A549 (cell line): ENCODE measurements around the gene AKIRIN2. TPM values are rescaled to one million over a fixed set of nuclear protein-coding genes. Genes with fewer than 3 reads are reported as not detected.
A peak's percentile ranks its signal among the peaks of the same experiment; 100 is the strongest.

Source experiments
- ATAC-seq, 2 experiments: fragments of 200-7000 bp in 1 of 2; fragments of >200 bp in 1 of 2; cut with Nextera tagmentation in 1 of 2; cut with Tn5 transposase in 1 of 2; 3 replicates each; pipeline versions ENCODE4 v1.8.0 to v1.9.1; 2018 to 2020; ENCODE audit warnings: mild to moderate bottlenecking in 1 of 2, moderate library complexity in 1 of 2
- CTCF ChIA-PET: fragments of 300-600 bp; sonication (Branson Sonifier 250); formaldehyde crosslinking; extraction: SDS; loops from one replicate; lab custom pipeline; 2021; ENCODE audit warnings: antibody characterized with exemption, inconsistent platforms; lab: Yijun Ruan, JAX
- POLR2A ChIA-PET: fragments of 350-600 bp; formaldehyde crosslinking; extraction: SDS; loops from one replicate; lab custom pipeline; 2021; ENCODE audit warnings: antibody characterized with exemption, inconsistent platforms; lab: Yijun Ruan, JAX
- DNase-seq, 2 experiments: peaks; one replicate each; pipeline versions ENCODE4 v3.0.0 to v3.0.0-alpha.2; 2011 to 2016; ENCODE audit warnings: low read depth in 1 of 2, low spot score in 1 of 2
- FAIRE-seq: peaks from 2 replicates; lab custom pipeline; 2011; peaks lifted over from hg19 to GRCh38; lab: Jason Lieb, UNC
- H3K27ac ChIP-seq, 2 experiments: fragments of >200 bp; sonication (Bioruptor Twin); formaldehyde crosslinking; 3 replicates each; pipeline ENCODE4 v1.5.1; 2016 to 2017
- H3K4me1 ChIP-seq: fragments of >200 bp; sonication (Bioruptor Twin); formaldehyde crosslinking; 3 replicates; pipeline ENCODE4 v1.6.1; 2016
- H3K4me2 ChIP-seq: fragments of >200 bp; sonication (Bioruptor Twin); formaldehyde crosslinking; 3 replicates; pipeline ENCODE4 v1.6.1; 2016
- H3K4me3 ChIP-seq: fragments of >200 bp; sonication (Bioruptor Twin); formaldehyde crosslinking; 3 replicates; pipeline ENCODE4 v1.5.1; 2016
- H3K9me3 ChIP-seq: fragments of >200 bp; sonication (Bioruptor Twin); formaldehyde crosslinking; 3 replicates; pipeline ENCODE4 v1.6.1; 2016
- CEBPB ChIP-seq, 2 experiments: fragments of >200 bp in 1 of 2; sonication (Bioruptor Twin) in 1 of 2; formaldehyde crosslinking in 1 of 2; IDR thresholded peaks; 2 replicates each; pipeline ENCODE4 v1.6.1; 2012 to 2016
- CHD4 ChIP-seq: fragments of 200-600 bp; sonication (generic); IDR thresholded peaks from 2 replicates; pipeline ENCODE4 v1.6.1; 2016; ENCODE audit warnings: antibody characterized with exemption, mild to moderate bottlenecking, borderline replicate concordance
- EHMT2 ChIP-seq: fragments of 200-600 bp; sonication (generic); IDR thresholded peaks from 2 replicates; pipeline ENCODE4 v1.6.1; 2016; ENCODE audit warnings: antibody characterized with exemption, low read depth, mild to moderate bottlenecking, moderate library complexity
- ESRRA ChIP-seq: fragments of 150-350 bp; IDR thresholded peaks from 2 replicates; pipeline ENCODE4 v1.6.1; 2014; ENCODE audit warnings: mild to moderate bottlenecking, low read length, borderline replicate concordance
- FOSL2 ChIP-seq, 2 experiments: fragments of 450-650 bp in 1 of 2; fragments of >200 bp in 1 of 2; sonication (Bioruptor Twin) in 1 of 2; formaldehyde crosslinking; IDR thresholded peaks; 2 replicates each; pipeline versions ENCODE4 v1.5.0 to v1.6.1; 2016 to 2020; ENCODE audit warnings: mild to moderate bottlenecking in 1 of 2, moderate library complexity in 1 of 2
- HDAC2 ChIP-seq: fragments of 200-600 bp; sonication (generic); IDR thresholded peaks from 2 replicates; pipeline ENCODE4 v1.6.1; 2016
- HOXB13 ChIP-seq: fragments of 250-450 bp; sonication (Bioruptor Pico); IDR thresholded peaks from 2 replicates; pipeline ENCODE4 v1.5.0; 2020; ENCODE audit warnings: low read depth, mild to moderate bottlenecking, moderate library complexity
- HOXB5 ChIP-seq: fragments of 250-450 bp; sonication (Bioruptor Pico); IDR thresholded peaks from 2 replicates; pipeline ENCODE4 v1.5.0; 2020; ENCODE audit warnings: mild to moderate bottlenecking, moderate library complexity
- JUN ChIP-seq, 2 experiments: fragments of >200 bp; sonication (Bioruptor Twin); formaldehyde crosslinking; IDR thresholded peaks; 2 replicates in 1 of 2; 3 replicates in 1 of 2; pipeline ENCODE4 v1.6.1; 2016 to 2017
- JUNB ChIP-seq: fragments of >200 bp; sonication (Bioruptor Twin); formaldehyde crosslinking; IDR thresholded peaks from 2 replicates; pipeline ENCODE4 v1.6.1; 2016
- KDM5A ChIP-seq: fragments of 200-600 bp; sonication (generic); IDR thresholded peaks from 2 replicates; pipeline ENCODE4 v1.6.1; 2016; ENCODE audit warnings: antibody characterized with exemption, mild to moderate bottlenecking
- MAFK ChIP-seq: fragments of 450-650 bp; IDR thresholded peaks from 2 replicates; pipeline ENCODE4 v1.6.1; 2014; ENCODE audit not compliant: partially characterized antibody
- MAZ ChIP-seq: fragments of 150-350 bp; IDR thresholded peaks from 2 replicates; pipeline ENCODE4 v1.6.1; 2014; ENCODE audit warnings: antibody characterized with exemption, low read depth, low read length, borderline replicate concordance
- MYC ChIP-seq: IDR thresholded peaks from 2 replicates; pipeline ENCODE4 v1.6.1; 2012; ENCODE audit warnings: mild to moderate bottlenecking, inconsistent platforms, low read length, improper control_type of control experiment, borderline replicate concordance
- NFE2L2 ChIP-seq: fragments of 150-350 bp; conservative IDR thresholded peaks from 2 replicates; pipeline ENCODE4 v1.6.1; 2014; ENCODE audit warnings: low read length
- NPAS2 ChIP-seq: fragments of 250-450 bp; sonication (Bioruptor Pico); IDR thresholded peaks from 2 replicates; pipeline ENCODE4 v1.8.0; 2022; ENCODE audit warnings: mild to moderate bottlenecking, moderate library complexity, borderline replicate concordance
- PHF8 ChIP-seq: fragments of 200-600 bp; sonication (generic); IDR thresholded peaks from 2 replicates; pipeline ENCODE4 v1.6.1; 2016; ENCODE audit warnings: low read depth, mild to moderate bottlenecking, antibody characterized with exemption, moderate library complexity, borderline replicate concordance
- RCOR1 ChIP-seq: fragments of 150-350 bp; IDR thresholded peaks from 2 replicates; pipeline ENCODE4 v1.6.1; 2014; ENCODE audit warnings: antibody characterized with exemption, low read length, low read depth
- RNF2 ChIP-seq: fragments of 200-600 bp; sonication (generic); IDR thresholded peaks from 2 replicates; pipeline ENCODE4 v1.6.1; 2016; ENCODE audit warnings: low read depth, mild to moderate bottlenecking, antibody characterized with exemption, moderate library complexity, borderline replicate concordance
- ZC3H11A ChIP-seq: fragments of 450-650 bp; IDR thresholded peaks from 2 replicates; pipeline ENCODE4 v1.6.1; 2014; ENCODE audit warnings: antibody characterized with exemption, mild to moderate bottlenecking
- ZFP36 ChIP-seq: fragments of 450-650 bp; IDR thresholded peaks from 2 replicates; pipeline ENCODE4 v1.6.1; 2014; ENCODE audit warnings: borderline replicate concordance; ENCODE audit not compliant: partially characterized antibody
- ZNF302 ChIP-seq: fragments of 250-450 bp; sonication (Bioruptor Pico); IDR thresholded peaks from 2 replicates; pipeline ENCODE4 v1.9.0; 2021; ENCODE audit warnings: inconsistent platforms, mild to moderate bottlenecking, moderate library complexity
- WGBS: methylation state at CpG from one replicate; pipeline ENCODE4 v1.1.6; 2017; ENCODE audit errors: missing lambda C conversion rate; 5-methylcytosine and 5-hydroxymethylcytosine counted together
- polyA plus RNA-seq, 4 experiments: library from polyadenylated mRNA; depleted of rRNA in 3 of 4; stranded (reverse); fragments of >200 nt; fragmentation: RNase III in 1 of 4; extraction: RNeasy Plus Mini Kit Qiagen cat#74134 plus additional on column Dnase treatment in 1 of 4; gene quantifications; 2 replicates in 3 of 4; 3 replicates in 1 of 4; pipeline ENCODE4 v1.2.3, GENCODE V29; 2011 to 2017
- TF ChIP-seq, protein P1 (sequence below): fragments of >200 bp; sonication (Bioruptor Twin); formaldehyde crosslinking; IDR thresholded peaks from 3 replicates; pipeline ENCODE4 v1.6.1; 2016
- TF ChIP-seq, protein P2 (sequence below): fragments of 450-650 bp; IDR thresholded peaks from 2 replicates; pipeline ENCODE4 v1.6.1; 2014; ENCODE audit warnings: antibody characterized with exemption
- TF ChIP-seq, protein P3 (sequence below): fragments of 200-600 bp; sonication (generic); IDR thresholded peaks from 2 replicates; pipeline ENCODE4 v1.6.1; 2016; ENCODE audit warnings: antibody characterized with exemption, mild to moderate bottlenecking, moderate library complexity

The AKIRIN2 gene
- polyA plus RNA-seq, 2 of the 4 experiments (the other 2 are of a cell fraction), result 23.7 to 40.1 TPM

DNA sequence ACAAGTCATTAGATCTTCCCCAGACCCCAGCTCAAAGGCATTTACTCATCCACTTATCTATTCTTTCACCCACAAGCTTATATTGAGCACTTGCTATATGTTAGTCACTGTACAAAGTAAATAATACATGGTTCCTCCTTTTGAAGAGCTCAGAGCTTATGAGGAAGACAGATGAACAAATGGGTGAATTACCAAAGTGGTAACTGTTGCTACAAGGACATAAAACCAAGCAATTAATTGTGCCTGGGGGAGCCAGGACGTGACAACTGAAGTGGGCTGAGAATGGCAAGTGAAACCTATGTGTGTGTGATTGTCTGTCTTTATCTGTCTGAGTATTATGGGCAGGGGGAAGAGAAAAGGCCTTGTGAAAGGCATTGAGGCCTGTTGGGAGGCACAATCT is 45.6 kb upstream of the AKIRIN2 start:
- no peak for TF ChIP-seq MYC
- TF ChIP-seq ZFP36, result no peak
- TF ChIP-seq RNF2, result no peak
- no peak for TF ChIP-seq CEBPB (IDR thresholded peaks at IDR 0.05)
- TF ChIP-seq MAZ, result no peak
- no peak for TF ChIP-seq ESRRA
- TF ChIP-seq, protein P1, sequence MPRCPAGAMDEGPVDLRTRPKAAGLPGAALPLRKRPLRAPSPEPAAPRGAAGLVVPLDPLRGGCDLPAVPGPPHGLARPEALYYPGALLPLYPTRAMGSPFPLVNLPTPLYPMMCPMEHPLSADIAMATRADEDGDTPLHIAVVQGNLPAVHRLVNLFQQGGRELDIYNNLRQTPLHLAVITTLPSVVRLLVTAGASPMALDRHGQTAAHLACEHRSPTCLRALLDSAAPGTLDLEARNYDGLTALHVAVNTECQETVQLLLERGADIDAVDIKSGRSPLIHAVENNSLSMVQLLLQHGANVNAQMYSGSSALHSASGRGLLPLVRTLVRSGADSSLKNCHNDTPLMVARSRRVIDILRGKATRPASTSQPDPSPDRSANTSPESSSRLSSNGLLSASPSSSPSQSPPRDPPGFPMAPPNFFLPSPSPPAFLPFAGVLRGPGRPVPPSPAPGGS, result no peak
- no peak for TF ChIP-seq CHD4
- TF ChIP-seq FOSL2 (IDR thresholded peaks at IDR 0.05), result no peak
- no peak for TF ChIP-seq FOSL2 (CRISPR knock-in tag; IDR thresholded peaks at IDR 0.05)
- no peak for TF ChIP-seq ZC3H11A
- TF ChIP-seq, protein P2, sequence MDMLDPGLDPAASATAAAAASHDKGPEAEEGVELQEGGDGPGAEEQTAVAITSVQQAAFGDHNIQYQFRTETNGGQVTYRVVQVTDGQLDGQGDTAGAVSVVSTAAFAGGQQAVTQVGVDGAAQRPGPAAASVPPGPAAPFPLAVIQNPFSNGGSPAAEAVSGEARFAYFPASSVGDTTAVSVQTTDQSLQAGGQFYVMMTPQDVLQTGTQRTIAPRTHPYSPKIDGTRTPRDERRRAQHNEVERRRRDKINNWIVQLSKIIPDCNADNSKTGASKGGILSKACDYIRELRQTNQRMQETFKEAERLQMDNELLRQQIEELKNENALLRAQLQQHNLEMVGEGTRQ, result no peak
- no peaks in the 10 kb centered on the region for H3K9me3 ChIP-seq
- H3K4me2 ChIP-seq, result no peak overlapping the region
- WGBS, result 30% methylated on average over 1 of the region's 1 CpG
- no peak overlapping the region for H3K4me3 ChIP-seq
- no peak for DNase-seq
- POLR2A ChIA-PET, result no interaction called here
- H3K4me1 ChIP-seq, result 0 out of 3 replicates have a peak, but pooled peaks cover 5% of the 10 kb centered on the region
- no peak for FAIRE-seq
- CTCF ChIA-PET, result interaction anchor here (1.2 kb wide), 1 partner anchor 13 kb away, joined by 3 read pairs; no protein-coding TSS in a partner anchor
- no peak for ATAC-seq
- H3K27ac ChIP-seq, result 0 out of 6 replicates have a peak overlapping the region, but pooled peaks of 1 of the 2 experiments have one; percentile 45

DNA sequence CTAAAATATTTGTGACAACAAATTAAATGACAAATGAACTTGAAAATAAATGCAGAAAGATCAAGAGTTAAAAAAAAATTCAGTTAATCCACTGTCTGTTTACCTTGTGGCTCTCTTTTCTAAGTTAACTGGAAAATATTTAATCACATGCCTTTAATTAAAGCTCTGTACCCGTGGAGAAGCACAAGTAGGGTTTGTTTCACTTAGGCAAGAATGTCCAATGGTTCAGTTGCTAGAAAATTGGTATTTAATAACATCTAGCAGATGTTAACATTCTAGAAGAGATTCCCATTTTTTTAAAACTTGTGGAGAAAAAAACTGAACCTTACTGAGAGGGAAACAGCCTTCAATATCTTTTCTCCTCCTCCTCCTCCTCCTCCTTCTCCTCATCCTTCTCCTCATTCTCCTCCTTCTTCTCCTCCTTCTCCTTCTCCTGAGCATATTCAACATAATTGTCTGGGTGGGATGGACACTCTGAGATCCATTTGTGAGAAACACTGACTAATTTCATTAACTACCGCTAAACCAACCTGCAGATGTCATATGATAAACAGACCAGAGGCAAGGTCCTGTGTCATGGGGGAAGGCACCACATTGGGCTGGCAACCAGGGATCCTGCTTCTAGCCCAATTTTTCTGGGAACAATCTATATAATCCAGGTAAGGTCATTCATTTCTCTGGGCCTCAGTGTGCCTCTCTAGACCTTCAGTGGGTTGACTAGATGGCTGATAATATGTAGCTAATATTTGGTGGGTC is 44.1 kb upstream of the AKIRIN2 start:
- ATAC-seq, result no peak
- WGBS, result 55% methylated on average over 2 of the region's 2 CpGs
- ChIA-PET POLR2A (no interaction called here), CTCF (interaction anchor here (1.2 kb wide), 1 partner anchor 11 kb away, joined by 3 read pairs; no protein-coding TSS in a partner anchor)
- Histone ChIP-seq H3K27ac (peak overlapping the region in 1 of 2 experiments; percentile 47; a peak in 1 of 6 replicates), H3K4me2 (no peak overlapping the region), H3K4me3 (no peak overlapping the region), H3K9me3 (no peaks in the 10 kb centered on the region), H3K4me1 (0 out of 3 replicates have a peak, but pooled peaks cover 5% of the 10 kb centered on the region)
- no peak for DNase-seq
- FAIRE-seq, result no peak
- no peak for TF ChIP-seq HOXB13 (CRISPR knock-in tag)
- no peak for TF ChIP-seq ZNF302 (CRISPR knock-in tag)
- TF ChIP-seq JUNB, result no peak
- TF ChIP-seq, protein P3, sequence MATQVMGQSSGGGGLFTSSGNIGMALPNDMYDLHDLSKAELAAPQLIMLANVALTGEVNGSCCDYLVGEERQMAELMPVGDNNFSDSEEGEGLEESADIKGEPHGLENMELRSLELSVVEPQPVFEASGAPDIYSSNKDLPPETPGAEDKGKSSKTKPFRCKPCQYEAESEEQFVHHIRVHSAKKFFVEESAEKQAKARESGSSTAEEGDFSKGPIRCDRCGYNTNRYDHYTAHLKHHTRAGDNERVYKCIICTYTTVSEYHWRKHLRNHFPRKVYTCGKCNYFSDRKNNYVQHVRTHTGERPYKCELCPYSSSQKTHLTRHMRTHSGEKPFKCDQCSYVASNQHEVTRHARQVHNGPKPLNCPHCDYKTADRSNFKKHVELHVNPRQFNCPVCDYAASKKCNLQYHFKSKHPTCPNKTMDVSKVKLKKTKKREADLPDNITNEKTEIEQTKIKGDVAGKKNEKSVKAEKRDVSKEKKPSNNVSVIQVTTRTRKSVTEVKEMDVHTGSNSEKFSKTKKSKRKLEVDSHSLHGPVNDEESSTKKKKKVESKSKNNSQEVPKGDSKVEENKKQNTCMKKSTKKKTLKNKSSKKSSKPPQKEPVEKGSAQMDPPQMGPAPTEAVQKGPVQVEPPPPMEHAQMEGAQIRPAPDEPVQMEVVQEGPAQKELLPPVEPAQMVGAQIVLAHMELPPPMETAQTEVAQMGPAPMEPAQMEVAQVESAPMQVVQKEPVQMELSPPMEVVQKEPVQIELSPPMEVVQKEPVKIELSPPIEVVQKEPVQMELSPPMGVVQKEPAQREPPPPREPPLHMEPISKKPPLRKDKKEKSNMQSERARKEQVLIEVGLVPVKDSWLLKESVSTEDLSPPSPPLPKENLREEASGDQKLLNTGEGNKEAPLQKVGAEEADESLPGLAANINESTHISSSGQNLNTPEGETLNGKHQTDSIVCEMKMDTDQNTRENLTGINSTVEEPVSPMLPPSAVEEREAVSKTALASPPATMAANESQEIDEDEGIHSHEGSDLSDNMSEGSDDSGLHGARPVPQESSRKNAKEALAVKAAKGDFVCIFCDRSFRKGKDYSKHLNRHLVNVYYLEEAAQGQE, result no peak
- no peak for TF ChIP-seq KDM5A
- no peak for TF ChIP-seq RCOR1
- no peak for TF ChIP-seq JUN (IDR thresholded peaks at IDR 0.05)
- TF ChIP-seq EHMT2, result no peak
- TF ChIP-seq MAFK, result no peak
- no peak for TF ChIP-seq PHF8
- no peak for TF ChIP-seq NFE2L2
- TF ChIP-seq RNF2, result no peak
- no peak for TF ChIP-seq HOXB5 (CRISPR knock-in tag)
- TF ChIP-seq HDAC2, result no peak
- no peak for TF ChIP-seq NPAS2 (CRISPR knock-in tag)
- TF ChIP-seq, all 56 proteins: peak for 0
